Bronchial epithelial cell (primary cell): Measurements from ENCODE around the gene MAP7. TPM values are rescaled to one million over a fixed set of nuclear protein-coding genes. Genes with fewer than 3 reads are reported as not detected.

Experiments used
- DNase-seq: peaks from one replicate; pipeline ENCODE4 v3.0.0-alpha.2; 2010; ENCODE audit warnings: low read depth
- FAIRE-seq: peaks from 2 replicates; lab custom pipeline; 2011; peaks lifted over from hg19 to GRCh38; lab: Jason Lieb, UNC
- H3K27me3 ChIP-seq: 2 replicates; pipeline ENCODE4 v1.5.1; 2011; ENCODE audit warnings: low read length; ENCODE audit not compliant: control insufficient read depth, insufficient read depth
- H3K36me3 ChIP-seq: 2 replicates; pipeline ENCODE4 v1.5.1; 2011; ENCODE audit warnings: low read length; ENCODE audit not compliant: control insufficient read depth, insufficient read depth
- H3K4me3 ChIP-seq: 2 replicates; pipeline ENCODE4 v1.5.1; 2011; ENCODE audit warnings: mild to moderate bottlenecking, low read depth, low read length, control low read depth
- total RNA-seq: library from RNA; depleted of rRNA; stranded (reverse); fragments of >200 nt; gene quantifications from 2 replicates; pipeline ENCODE4 v1.2.1, GENCODE V29; 2014
- TF ChIP-seq, protein P1 (sequence below): IDR thresholded peaks from 2 replicates; pipeline ENCODE4 v1.5.1; 2011; ENCODE audit warnings: mild to moderate bottlenecking, moderate library complexity, low read length, control low read depth, inconsistent platforms; ENCODE audit not compliant: insufficient read depth, severe bottlenecking

MAP7 gene
- total RNA-seq, 1 donor from 2014 or later, result 30.8 TPM

DNA sequence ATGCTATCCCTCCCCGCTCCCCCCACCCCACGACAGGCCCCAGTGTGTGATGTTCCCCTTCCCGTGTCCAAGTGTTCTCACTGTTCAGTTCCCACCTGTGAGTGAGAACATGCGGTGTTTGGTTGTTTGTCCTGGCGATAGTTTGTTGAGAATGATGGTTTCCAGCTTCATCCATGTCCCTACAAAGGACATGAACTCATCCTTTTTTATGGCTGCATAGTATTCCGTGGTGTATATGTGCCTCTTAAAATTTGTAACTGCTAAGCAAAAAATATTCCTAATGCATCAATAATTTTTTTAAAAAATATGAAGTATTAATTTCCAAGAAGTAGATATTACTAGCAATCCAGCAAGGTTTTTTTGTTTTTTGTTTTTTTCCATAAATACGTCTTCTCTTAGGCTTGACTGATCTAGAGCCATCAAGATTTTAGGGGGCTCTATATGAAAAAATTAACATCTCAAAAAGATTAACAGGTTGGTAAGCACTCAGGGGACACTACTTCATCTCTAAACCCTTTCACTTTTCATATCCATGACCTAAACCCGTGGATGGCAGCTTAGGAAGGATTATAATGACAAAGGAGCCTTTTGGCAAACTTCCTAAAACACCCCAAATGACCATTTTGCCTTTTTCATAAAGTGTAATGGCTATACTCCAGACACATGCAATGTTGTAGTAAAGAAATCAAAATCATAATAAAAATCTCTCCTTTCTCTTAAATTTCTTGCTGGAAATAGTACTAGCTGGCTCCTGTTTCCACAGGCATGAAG lies 14.2 kb downstream of the MAP7 start:
- DNase-seq (no peak), FAIRE-seq (no peak)
- Histone ChIP-seq H3K36me3 (no peaks in the 10 kb centered on the region), H3K4me3 (no peak overlapping the region), H3K27me3 (no peaks in the 10 kb centered on the region)
- TF ChIP-seq, protein P1, sequence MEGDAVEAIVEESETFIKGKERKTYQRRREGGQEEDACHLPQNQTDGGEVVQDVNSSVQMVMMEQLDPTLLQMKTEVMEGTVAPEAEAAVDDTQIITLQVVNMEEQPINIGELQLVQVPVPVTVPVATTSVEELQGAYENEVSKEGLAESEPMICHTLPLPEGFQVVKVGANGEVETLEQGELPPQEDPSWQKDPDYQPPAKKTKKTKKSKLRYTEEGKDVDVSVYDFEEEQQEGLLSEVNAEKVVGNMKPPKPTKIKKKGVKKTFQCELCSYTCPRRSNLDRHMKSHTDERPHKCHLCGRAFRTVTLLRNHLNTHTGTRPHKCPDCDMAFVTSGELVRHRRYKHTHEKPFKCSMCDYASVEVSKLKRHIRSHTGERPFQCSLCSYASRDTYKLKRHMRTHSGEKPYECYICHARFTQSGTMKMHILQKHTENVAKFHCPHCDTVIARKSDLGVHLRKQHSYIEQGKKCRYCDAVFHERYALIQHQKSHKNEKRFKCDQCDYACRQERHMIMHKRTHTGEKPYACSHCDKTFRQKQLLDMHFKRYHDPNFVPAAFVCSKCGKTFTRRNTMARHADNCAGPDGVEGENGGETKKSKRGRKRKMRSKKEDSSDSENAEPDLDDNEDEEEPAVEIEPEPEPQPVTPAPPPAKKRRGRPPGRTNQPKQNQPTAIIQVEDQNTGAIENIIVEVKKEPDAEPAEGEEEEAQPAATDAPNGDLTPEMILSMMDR, result no peak

DNA sequence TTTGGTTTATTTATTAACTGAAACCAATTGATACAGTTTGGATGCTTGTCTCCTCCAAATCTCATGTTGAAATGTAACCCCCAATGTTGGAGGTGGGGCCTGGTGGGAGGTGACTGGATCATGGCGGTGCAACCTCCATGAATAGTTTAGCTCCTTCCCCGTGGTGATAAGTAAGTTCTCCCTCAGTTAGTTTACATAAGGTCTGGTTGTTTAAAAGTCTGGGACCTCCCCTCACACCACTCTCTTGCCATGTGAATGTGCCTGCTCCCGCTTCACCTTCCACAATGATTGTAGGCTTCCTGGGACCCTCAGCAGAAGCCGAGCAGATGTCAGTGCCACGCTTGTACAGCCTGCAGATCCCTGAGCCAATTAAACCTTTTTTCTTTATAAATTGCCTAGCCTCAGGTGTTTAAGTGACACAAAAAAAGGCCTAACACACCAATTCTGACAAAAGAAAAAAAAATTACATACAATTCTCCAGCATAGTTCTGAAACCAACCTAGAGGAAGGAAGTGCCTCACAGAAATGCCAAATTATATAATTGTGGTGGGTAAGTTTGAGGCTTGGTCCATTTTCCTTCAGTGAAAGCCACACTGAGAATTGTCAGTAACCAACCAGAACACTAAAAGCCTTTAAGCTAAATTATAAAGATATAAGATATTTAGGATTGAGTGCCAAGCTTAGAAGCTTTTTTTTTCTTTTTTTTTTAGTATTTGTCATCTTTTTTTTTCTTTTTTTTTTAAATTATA lies 15.0 kb downstream of the MAP7 start:
- no peak overlapping the region for H3K4me3 ChIP-seq
- DNase-seq (no peak), FAIRE-seq (no peak)
- no peaks in the 10 kb centered on the region for H3K27me3 ChIP-seq
- no peaks in the 10 kb centered on the region for H3K36me3 ChIP-seq
- TF ChIP-seq, protein P1, result no peak

DNA sequence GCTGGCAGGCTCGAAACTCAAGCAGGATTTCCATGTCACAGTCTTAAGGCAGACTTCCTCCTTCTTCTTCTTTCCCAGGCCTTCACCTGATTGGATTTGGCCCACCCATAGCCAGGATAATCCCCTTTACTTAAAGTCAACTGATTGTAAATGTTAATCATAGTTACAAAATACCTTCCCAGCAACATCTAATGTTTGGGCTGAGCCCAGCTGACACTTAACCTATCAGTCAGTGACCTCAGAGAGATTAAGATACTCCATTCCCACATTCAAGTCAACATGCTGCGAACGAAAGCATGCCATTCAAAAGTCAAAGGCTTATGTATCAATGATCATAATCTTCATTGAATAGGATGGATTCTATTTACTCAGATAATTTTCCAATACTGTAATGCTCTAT lies 16.0 kb downstream of the MAP7 start:
- Histone ChIP-seq H3K27me3 (no peaks in the 10 kb centered on the region), H3K4me3 (no peak overlapping the region), H3K36me3 (no peaks in the 10 kb centered on the region)
- FAIRE-seq (no peak), DNase-seq (no peak)
- TF ChIP-seq, protein P1, result no peak

DNA sequence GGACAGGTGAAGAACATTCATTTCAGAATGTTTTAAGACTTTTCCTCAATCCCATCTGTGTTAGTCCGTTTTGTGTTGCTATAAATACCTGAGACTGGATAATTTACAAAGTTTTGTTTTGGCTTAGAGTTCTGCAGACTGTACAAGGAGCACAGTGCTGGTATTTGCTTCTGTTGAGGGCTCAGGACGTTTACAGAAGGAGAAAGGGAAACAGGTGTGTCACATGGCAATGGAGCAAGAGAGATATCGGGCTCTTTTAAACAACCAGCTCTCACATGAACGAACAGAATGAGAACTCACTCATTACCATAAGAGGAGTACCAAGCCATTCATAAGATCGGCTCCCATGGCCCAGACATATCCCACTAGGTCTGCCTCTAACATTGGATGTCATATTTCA lies 16.7 kb downstream of the MAP7 start:
- H3K36me3 ChIP-seq, result no peaks in the 10 kb centered on the region
- FAIRE-seq (peak; percentile 36), DNase-seq (no peak)
- H3K27me3 ChIP-seq, result no peaks in the 10 kb centered on the region
- no peak overlapping the region for H3K4me3 ChIP-seq
- TF ChIP-seq, protein P1, result no peak

DNA sequence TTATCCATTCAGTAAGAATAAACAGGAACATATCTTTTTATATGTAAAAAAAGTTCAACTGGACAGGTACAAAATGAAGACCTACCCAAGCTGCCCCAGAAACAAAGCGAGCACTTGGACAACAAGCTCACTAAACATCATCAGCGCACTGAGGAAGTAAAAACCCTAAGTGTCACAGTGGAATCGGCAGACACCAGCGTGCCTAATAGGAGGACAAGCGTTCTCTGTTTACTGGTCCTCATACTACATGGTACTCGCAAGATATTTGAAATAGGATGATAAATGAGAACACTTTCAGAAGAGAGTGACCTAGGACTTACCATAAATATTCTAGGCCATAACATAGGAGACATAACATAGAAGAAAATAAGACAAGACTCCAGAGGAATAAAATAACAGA lies 18.2 kb downstream of the MAP7 start:
- no peak for FAIRE-seq
- DNase-seq, result no peak

More for the DNA sequence above, 18.2 kb downstream of the MAP7 start:
- no peaks in the 10 kb centered on the region for H3K36me3 ChIP-seq
- no peaks in the 10 kb centered on the region for H3K27me3 ChIP-seq
- TF ChIP-seq, protein P1, result no peak
- no peak overlapping the region for H3K4me3 ChIP-seq
